HG02588 (cell line): ENCODE results near the gene RAB10.
"Not testable (repeated sequence)": the region's sequence is repeated elsewhere in the genome, so short reads cannot be mapped to it uniquely, and the experiment has no call there.

Experiments used
- ATAC-seq: cut with Tn5 transposase; IDR thresholded peaks from one replicate; pipeline ENCODE4 v1.9.1; 2021; ENCODE audit warnings: mild to moderate bottlenecking, moderate library complexity; ENCODE audit not compliant: unreplicated experiment

The RAB10 gene

GRCh38 chr2:26033818-26034636 is at the start of gene RAB10:
Gene RAB10, plus strand, starts transcription at chr2:26034084. Its CDS starts 525 bp downstream, at chr2:26034609.
- peak; percentile 82 for ATAC-seq

GRCh38 chr2:25988134-25988533 is 45.8 kb upstream of the RAB10 start:
- no peak for ATAC-seq

DNA sequence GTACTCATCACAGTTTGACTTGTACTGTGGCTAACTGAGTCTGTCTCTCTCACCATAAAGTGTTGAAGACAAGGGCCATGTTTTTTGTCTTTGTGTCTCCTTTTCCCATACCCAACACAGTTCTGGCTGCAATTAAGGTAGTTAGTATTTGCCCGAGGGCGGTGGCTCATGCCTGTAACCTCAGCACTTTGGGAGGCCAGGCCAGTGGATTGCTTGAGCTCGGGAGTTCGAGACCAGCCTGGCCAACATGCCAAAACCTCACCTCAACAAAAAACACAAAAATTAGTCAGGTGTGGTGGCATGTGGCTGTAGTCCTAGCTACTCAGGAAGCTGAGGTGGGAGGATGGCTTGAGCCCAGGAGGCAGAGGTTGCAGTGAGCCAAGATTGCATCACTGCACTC is 44.7 kb upstream of the RAB10 start:
- ATAC-seq = no peak

GRCh38 chr2:25991965-25992364 is 41.9 kb upstream of the RAB10 start:
- ATAC-seq = no peak

DNA sequence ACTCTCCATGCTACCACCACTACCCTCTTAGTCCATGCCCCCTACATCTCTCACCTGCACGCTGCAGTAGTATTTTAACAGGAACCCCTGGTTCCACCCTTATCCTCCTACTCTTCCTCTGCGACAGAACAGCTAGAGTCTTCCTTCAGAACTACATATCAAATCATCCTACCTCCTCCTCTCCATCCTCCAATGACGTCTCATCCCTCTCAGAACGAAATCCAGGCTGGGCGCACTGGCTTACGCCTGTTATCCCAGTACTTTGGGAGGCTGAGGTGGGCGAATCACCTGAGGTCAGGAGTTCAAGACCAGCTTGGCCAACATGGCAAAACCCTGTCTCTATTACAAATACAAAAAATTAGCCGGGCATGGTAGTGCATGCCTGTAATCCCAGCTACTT is 41.3 kb upstream of the RAB10 start:
- no peak for ATAC-seq

GRCh38 chr2:25993049-25993448 is 40.8 kb upstream of the RAB10 start:
- no peak for ATAC-seq

GRCh38 chr2:25994509-25994908 is 39.4 kb upstream of the RAB10 start:
- no peak for ATAC-seq

DNA sequence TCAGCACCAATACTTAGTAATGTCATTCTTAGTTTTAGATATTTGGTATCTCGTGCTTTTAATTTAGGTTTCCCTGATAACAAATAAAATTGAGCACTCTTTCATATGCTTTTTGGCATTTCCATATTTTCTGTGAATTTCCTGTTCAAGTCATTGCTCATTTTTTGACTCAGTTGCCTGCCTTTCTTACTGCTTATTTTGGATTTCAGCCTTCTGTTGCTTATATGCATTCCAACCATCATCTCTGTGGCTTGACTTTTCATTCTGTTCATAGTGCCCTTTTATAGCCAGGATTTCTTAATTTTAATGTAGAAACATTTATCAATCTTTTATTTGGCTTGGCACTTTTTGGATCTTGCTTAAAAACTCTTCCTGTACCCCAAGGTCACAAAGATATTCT is 37.0 kb upstream of the RAB10 start:
- no peak for ATAC-seq

DNA sequence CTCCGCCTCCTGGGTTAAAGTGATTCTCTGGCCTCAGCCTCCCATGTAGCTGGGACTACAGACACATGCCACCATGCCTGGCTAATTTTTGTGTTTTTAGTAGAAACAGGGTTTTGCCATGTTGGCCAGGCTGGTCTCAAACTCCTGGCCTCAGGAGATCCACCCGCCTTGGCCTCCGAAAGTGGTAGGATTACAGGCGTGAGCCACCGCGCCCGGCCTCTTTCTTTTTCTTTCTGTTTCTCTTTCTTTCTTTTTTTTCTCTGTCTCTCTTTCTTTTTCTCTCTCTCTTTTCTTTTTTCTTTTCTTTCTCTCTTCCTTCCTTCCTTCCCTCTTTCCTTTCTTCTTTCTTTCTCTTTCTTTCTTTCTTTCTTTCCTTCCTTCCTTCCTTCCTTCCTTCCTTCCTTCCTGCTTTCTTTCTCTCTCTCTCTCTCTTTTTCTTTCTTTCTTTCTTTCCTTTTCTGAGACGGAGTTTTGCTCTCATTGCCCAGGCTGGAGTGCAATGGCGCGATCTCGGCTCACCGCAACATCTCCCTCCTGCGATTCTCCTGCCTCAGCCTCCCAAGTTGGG is 35.0 kb upstream of the RAB10 start:
- ATAC-seq = not testable (repeated sequence)

- ATAC-seq = not testable (repeated sequence)
Measured at GRCh38 chr2:25999406-25999805, 34.5 kb upstream of the RAB10 start.

DNA sequence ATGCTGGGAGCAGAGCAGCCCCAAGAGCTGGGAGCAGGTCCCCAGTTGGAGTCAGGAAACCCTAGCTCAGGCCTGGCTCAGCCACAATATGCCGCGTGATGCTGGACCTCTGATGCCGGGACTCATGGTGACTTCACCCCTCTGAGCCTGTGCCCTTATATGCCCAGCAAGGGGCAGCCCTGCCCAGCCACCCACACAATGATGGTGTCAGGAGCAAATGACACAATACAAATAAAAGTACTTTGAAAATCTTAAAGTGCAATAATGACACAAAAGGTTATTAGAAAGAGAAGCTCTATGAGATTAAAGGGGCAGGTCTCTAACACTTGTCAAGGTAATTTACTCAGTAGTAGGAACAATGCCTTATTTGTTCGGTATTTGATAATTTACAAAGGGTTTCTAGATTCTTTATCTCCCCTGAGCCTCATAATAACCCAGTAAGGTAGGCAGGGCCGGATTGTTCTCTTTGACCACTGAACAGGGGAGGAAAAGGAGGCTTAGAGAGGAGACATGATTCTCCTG is 33.3 kb upstream of the RAB10 start:
- ATAC-seq = no peak

GRCh38 chr2:26001743-26002351 is 32.0 kb upstream of the RAB10 start:
- ATAC-seq = no peak

- no peak for ATAC-seq
Measured at GRCh38 chr2:26002632-26003310, 31.1 kb upstream of the RAB10 start.

- no peak for ATAC-seq
Measured at GRCh38 chr2:26008095-26008494, 25.8 kb upstream of the RAB10 start.

- no peak for ATAC-seq
Measured at GRCh38 chr2:26008851-26009566, 24.9 kb upstream of the RAB10 start.

DNA sequence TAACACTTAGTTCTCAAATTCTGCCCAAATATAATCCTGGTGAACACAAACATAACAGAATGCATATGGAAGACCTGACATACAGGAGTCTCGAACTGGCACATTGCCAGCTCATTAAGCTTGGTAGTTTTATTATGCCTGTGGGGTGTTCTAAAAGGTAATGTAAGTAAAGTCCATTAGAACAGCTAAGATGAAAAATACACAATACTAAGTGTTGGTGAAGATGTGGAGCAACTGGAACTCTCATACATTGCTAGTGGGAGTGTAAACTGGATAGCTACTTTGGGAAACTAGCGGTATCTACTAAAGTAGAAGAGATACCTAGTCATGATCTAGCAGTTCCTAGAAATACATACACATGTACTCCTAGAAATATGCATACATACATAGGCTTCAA is 24.3 kb upstream of the RAB10 start:
- ATAC-seq = no peak

- ATAC-seq = no peak
Measured at GRCh38 chr2:26010943-26011342, 22.9 kb upstream of the RAB10 start.

GRCh38 chr2:26011609-26011989 is 22.3 kb upstream of the RAB10 start:
- ATAC-seq = no peak

- no peak for ATAC-seq
Measured at GRCh38 chr2:26011990-26012856, 21.7 kb upstream of the RAB10 start.

DNA sequence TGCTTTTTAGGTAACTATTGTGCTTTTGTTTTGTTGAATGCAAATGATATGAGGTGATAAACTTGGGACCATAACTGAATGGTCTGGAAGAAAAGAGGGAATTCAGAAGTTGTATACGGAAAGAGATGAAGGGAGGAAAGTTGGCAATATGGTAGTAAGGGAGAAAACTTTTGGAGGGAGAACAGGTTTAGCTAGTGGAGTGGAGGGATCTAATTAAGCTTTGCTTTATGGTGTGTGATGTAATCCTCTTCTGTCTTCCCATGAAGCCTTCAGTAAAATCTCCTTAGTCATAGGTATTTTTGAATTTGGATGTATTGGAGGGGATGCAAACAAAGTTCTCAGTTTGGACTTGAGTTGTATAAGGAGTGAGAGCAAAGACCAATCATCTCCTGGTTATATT is 20.2 kb upstream of the RAB10 start:
- ATAC-seq = no peak
